Fibroblast of peridontal ligament (primary cell): ENCODE data around the gene TULP3.

Source experiments
- DNase-seq: peaks from one replicate; pipeline ENCODE4 v3.0.0-alpha.2; 2010; ENCODE audit errors: extremely low read depth

TULP3 gene

GRCh38 chr12:2963760-2964292, 73.1 kb downstream of the TULP3 start:
- no peak for DNase-seq

- DNase-seq = no peak
Observed at GRCh38 chr12:2967651-2968050, 77.0 kb downstream of the TULP3 start.

- peak; percentile 8 for DNase-seq
Observed at GRCh38 chr12:2970744-2971143, 80.1 kb downstream of the TULP3 start.

- no peak for DNase-seq
Observed at GRCh38 chr12:2973566-2973965, 82.9 kb downstream of the TULP3 start.

GRCh38 chr12:2974560-2974971, 83.9 kb downstream of the TULP3 start:
- DNase-seq = no peak

- DNase-seq = no peak
Observed at GRCh38 chr12:2976581-2976996, 85.9 kb downstream of the TULP3 start.

- DNase-seq = no peak
Observed at GRCh38 chr12:2977776-2978175, 87.1 kb downstream of the TULP3 start.

GRCh38 chr12:2979806-2980205, 89.1 kb downstream of the TULP3 start:
- DNase-seq = no peak

- no peak for DNase-seq
Observed at GRCh38 chr12:2980630-2981029, 89.9 kb downstream of the TULP3 start.

- DNase-seq = no peak
Observed at GRCh38 chr12:2982361-2982760, 91.7 kb downstream of the TULP3 start.

GRCh38 chr12:2984249-2984648, 93.6 kb downstream of the TULP3 start:
- DNase-seq = no peak

GRCh38 chr12:2984698-2985097, 94.0 kb downstream of the TULP3 start:
- no peak for DNase-seq

GRCh38 chr12:2986876-2987275, 96.2 kb downstream of the TULP3 start:
- no peak for DNase-seq

GRCh38 chr12:2988494-2988893, 97.8 kb downstream of the TULP3 start:
- DNase-seq = no peak
